Astrocyte of the spinal cord (primary cell): ENCODE results near the gene ZNF813.
A peak's percentile ranks its signal among the peaks of the same experiment; 100 is the strongest.
"Not testable (repeated sequence)": the region's sequence is repeated elsewhere in the genome, so short reads cannot be mapped to it uniquely, and the experiment has no call there.

ENCODE experiments used
- DNase-seq: peaks from one replicate; pipeline ENCODE4 v3.0.0; 2011; ENCODE audit warnings: low read depth, low spot score
- H3K4me3 ChIP-seq: 2 replicates; pipeline ENCODE4 v1.5.1; 2011; ENCODE audit warnings: low read depth, mild to moderate bottlenecking, low read length, moderate library complexity
- CTCF ChIP-seq: IDR thresholded peaks from 2 replicates; pipeline ENCODE4 v1.5.1; 2012; ENCODE audit warnings: low read depth, mild to moderate bottlenecking, low read length, inconsistent platforms
- in situ Hi-C: cut with HindIII; loops from 2 replicates; pipeline ENCODE4 v1.10.0; 2017; ENCODE audit warnings: low sequenced_read_pairs

Gene ZNF813

GRCh38 chr19:53467485-53468262 is at the start of gene ZNF813:
Gene ZNF813, plus strand, starts transcription at chr19:53467733. Its CDS starts 16,090 bp downstream, at chr19:53483823.
- in situ Hi-C loops, result no loop called here
- peak; percentile 81 for DNase-seq
- H3K4me3 ChIP-seq, result peak within 1 kb of the TSS; percentile 88
- TF ChIP-seq CTCF, result no peak

DNA sequence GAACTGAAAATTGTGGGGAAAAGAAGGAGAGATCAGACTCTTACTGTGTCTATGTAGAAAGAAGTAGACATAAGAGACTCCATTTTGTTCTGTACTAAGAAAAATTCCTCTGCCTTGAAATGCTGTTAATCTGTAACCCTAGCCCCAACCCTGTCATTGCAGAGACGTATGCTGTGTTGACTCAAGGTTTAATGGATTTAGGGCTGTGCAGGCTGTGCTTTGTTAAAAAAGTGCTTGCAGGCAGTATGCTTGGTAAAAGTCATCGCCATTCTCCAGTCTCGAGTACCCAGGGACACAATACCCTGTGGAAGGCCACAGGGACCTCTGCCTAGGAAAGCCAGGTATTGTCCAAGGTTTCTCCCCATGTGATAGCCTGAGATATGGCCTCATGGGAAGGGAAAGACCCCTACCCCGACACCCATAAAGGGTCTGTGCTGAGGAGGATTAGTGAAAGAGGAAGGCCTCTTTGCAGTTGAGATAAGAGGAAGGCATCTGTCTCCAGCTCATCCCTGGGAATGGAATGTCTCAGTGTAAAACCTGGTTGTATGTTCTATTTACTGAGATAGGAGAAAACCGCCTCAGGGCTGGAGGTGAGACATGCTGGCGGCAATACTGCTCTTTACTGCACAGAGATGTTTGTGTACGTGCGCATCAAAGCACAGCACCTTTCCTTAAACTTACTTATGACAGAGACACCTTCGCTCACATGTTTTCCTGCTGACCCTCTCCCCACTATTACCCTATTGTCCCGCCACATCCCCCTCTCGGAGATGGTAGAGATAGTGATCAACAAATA is 46.8 kb upstream of the ZNF813 start:
- in situ Hi-C loops, H3K4me3 ChIP-seq, DNase-seq: not testable (repeated sequence)

GRCh38 chr19:53422551-53422950 is 45.0 kb upstream of the ZNF813 start:
- TF ChIP-seq CTCF, result no peak
- in situ Hi-C loops, result no loop called here
- no peak for DNase-seq
- H3K4me3 ChIP-seq, result no peak overlapping the region

DNA sequence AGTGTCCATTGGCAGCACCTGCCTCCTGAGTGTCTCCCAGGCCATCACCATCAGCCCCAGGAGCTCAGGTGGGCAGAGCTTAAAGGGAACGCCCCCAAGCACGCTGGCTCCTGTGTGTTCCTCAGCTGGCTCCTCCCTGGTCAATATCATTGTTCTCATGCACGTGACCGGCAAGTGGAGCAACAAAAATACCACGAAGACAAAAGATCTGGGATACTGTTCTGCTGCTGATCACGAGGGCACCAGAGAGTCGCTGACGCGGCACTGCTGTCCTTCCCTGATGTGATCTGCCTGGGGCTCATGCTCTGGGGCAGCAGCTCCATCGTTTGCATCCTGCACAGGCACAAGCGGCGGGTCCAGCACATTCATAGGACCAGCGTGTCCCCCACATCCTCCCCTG is 44.5 kb upstream of the ZNF813 start:
- DNase-seq, in situ Hi-C loops, H3K4me3 ChIP-seq: not testable (repeated sequence)

- H3K4me3 ChIP-seq, in situ Hi-C loops, DNase-seq: not testable (repeated sequence)
Measured at GRCh38 chr19:53423680-53424079, 43.9 kb upstream of the ZNF813 start.

DNA sequence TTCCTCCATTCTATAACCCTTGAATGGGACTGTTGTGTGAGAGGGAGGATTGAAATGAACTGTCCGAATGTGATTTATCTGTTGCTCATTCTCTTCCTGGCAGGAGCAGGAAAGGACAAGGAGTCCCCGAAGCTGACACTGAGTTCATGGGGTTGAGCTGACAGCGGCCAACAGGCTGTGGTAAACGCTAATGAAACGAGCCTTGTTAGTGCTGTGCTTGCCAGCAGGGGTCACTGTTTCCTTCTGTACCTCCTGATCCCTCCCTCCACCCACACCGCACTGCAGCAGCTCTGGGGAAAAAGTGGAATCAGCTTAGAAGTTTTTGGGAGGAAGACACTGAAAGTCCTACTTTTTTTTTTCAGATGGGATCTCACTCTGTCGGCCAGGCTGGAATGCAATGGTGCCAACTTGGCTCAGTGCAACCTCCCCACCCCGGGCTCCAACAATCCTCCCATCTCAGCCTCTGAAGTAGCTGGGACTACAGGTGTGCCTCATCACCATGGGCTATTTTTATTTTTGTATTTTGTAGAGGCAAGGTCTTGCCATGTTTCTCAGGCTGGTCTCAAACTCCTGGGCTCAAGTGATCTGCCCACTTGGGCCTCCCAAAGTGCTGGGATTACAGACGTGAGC is 42.5 kb upstream of the ZNF813 start:
- TF ChIP-seq CTCF, result peak; percentile 72
- in situ Hi-C loops, result no loop called here
- H3K4me3 ChIP-seq, result no peak overlapping the region
- DNase-seq, result peak; percentile 50

GRCh38 chr19:53431399-53432087 is 36.0 kb upstream of the ZNF813 start, which contains the start of gene ZNF761:
Gene ZNF761, plus strand, starts transcription at chr19:53431984. Its CDS starts 15,285 bp downstream, at chr19:53447269.
- TF ChIP-seq CTCF, result peak; percentile 43
- DNase-seq, result peak; percentile 91
- H3K4me3 ChIP-seq, result peak within 1 kb of the TSS; percentile 64
- in situ Hi-C loops, result no loop called here
